HG02678 (cell line): Measurements from ENCODE around the gene TAF5L.

Experiments used
- ATAC-seq: cut with Tn5 transposase; IDR thresholded peaks from one replicate; pipeline ENCODE4 v1.9.1; 2021; ENCODE audit warnings: mild to moderate bottlenecking, moderate library complexity; ENCODE audit not compliant: unreplicated experiment

The TAF5L gene

GRCh38 chr1:229625915-229626831, at the start of gene TAF5L, which contains the start of gene URB2:
Gene TAF5L, minus strand, starts transcription at chr1:229626122. Its CDS starts 11,640 bp downstream, at chr1:229614482.
Gene URB2, plus strand, starts transcription at chr1:229626247. Its CDS starts 1,387 bp downstream, at chr1:229627634.
- ATAC-seq = peak; percentile 87

DNA sequence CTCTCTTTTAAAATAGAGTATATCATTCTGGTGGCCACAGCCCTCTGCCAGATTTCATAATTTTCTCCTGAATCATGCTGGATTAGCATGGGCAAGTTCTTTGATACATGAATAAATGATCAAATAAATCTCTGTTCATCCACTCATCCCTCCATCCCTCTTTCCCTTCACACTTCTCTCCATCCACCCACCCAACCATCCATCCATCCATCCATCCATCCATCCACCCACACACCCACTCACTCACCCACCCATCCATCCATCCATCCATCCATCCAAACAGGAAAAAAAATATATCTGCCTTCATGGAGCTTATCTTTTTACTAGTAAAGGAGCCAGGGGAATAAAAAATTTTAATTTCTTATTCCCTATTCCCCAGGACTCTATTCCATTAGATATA, 49.5 kb upstream of the TAF5L start:
- ATAC-seq = no peak

GRCh38 chr1:229674042-229674441, 48.1 kb upstream of the TAF5L start:
- ATAC-seq = no peak

DNA sequence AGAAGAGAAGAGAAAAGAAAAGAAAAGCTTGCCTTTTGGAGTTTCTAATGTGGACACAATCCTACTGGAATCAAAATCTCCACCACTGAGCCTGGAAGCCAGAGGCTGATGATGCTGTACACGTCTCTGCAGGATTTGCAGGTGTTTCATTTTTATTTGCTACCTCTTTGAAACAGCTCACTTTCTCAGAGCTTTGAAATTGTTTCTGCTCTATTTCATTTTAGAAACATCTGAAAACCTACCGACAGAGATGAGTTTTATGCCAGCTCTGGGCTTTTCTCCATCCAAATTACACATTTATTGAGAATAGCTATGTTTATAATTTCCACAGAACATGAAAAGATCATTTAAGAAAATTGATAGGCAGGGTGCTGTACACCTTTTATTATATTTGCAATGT, 46.3 kb upstream of the TAF5L start:
- ATAC-seq = no peak

DNA sequence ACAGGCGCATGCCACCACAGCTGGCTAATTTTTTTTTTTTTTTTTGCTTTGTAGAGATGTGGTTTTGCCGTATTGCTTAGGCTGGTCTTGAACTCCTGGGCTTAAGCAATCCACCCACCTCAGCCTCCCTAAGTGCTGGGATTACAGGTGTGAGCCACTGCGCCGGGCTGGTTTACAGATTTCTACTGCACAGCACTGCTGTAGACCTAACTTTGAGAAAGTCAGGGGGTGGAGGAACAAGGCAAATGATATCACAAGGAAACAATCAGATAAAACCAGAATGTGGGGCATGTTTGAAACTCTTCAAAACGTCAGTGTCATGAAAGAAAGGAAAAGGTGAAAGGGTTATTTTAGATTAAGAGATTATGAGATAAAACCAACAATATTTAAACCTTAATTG, 45.4 kb upstream of the TAF5L start:
- ATAC-seq = no peak

- ATAC-seq = no peak
These were observed 43.4 kb upstream of the TAF5L start for GRCh38 chr1:229669333-229669732.

DNA sequence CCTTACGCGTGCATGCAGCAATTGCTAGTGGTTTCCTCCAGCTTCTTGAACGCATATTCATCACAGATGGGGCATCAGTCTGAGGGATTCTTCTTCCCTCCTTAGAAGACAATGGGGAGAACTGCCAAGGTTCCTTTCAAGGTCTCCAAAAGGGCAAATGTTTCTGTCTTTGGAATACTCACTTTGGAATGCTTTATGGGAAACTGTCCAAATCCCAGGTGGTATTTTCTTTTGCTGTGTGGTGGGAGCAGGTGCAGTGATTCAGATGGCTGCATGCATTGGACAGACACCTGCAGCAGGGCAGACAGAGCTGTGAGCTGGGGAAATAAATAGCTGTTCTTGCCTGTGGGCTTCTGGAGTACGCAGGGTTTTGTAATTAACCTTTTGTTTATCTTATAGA, 40.7 kb upstream of the TAF5L start:
- no peak for ATAC-seq

DNA sequence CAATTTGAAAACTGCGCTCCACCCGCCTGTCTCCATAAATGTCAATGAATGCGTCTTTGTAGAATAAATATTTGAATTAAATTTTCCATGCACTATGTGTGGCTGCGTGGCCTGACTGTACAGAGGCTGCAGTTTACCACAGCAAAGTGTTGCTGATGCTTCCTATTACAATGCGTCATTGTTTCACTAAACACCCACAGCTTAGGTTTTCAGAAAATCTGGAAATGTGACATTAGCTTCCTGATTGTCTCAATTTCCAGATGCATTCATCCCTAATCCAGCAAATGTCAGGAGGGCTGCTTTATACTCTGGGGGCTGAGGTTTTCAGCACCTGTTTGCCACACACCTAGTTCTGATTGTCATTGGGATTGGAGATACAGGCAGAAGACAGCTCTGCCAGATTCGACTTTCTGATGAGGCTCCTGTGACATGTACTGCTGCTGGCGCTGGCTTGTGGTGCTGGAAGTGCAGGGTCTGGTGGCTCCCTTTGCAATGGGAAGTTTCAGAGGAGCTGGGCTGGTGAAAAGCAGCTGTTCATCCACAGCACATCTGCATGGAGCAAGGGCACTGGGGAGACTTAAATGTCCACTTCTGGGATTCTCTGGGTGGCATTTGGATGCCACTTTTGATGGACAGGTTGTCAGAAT, 40.1 kb upstream of the TAF5L start:
- ATAC-seq = no peak

GRCh38 chr1:229664133-229664689, 38.3 kb upstream of the TAF5L start:
- peak; percentile 78 for ATAC-seq

GRCh38 chr1:229661897-229662296, 36.0 kb upstream of the TAF5L start:
- no peak for ATAC-seq

GRCh38 chr1:229661022-229661877, 35.3 kb upstream of the TAF5L start:
- ATAC-seq = peak; percentile 53

DNA sequence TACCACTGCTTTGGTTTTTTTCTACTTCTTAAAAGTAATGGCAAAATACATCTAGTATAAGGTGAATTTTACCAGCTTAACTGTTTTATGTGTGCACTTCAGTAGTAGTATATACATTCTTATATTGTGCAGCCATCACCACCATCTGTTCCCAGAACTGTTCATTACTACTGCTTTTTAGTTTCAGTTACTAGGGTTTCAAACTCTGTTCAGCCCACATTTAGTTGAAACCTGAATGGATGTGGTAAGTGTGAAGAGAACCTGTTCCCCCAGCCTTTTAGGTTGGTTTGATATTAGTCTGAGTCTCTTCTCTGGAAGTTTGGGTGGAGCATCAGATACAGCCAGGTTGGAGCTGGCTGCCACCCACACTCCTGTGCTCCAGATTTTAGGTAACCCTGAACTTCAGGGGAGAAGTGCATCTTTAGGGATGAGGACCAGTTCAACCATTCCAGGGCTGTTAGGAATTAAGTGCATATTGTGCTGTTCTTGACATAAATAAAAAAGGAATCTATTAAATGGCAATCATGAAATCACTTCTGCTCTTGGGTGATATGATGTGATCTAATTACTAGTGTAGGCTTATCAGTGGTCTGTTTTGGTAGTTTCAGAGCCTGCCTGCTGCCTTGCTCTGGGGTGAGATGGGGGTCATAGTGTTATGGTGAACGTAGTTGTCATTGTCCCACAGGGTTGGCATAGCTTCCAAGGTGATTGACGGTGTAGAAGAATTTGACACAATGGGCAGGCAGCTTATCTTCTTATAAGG, 32.3 kb upstream of the TAF5L start:
- ATAC-seq = peak; percentile 70

DNA sequence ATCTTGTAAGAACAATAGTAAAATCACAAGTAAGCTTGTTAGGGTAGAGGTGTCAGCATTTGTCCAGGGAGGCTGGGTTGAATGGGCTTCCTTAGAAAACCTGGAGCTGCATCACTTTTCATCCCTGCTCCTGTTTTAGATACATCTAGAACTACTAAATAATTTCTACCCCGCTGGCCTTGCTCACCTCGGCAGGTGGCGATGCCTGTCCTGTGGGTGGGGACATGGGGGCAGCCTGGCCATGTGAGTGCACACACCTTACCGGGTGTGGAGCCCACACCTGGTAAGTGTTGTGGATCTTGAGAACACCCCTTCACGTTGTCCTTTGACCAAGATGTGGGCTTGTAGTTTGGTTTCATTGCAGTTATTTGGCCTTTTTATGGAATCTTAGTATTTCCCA, 29.9 kb upstream of the TAF5L start:
- no peak for ATAC-seq

GRCh38 chr1:229653420-229653819, 27.5 kb upstream of the TAF5L start:
- no peak for ATAC-seq

- ATAC-seq = no peak
These were observed 25.6 kb upstream of the TAF5L start for GRCh38 chr1:229651546-229651945.

- no peak for ATAC-seq
These were observed 24.1 kb upstream of the TAF5L start for GRCh38 chr1:229650045-229650444.

DNA sequence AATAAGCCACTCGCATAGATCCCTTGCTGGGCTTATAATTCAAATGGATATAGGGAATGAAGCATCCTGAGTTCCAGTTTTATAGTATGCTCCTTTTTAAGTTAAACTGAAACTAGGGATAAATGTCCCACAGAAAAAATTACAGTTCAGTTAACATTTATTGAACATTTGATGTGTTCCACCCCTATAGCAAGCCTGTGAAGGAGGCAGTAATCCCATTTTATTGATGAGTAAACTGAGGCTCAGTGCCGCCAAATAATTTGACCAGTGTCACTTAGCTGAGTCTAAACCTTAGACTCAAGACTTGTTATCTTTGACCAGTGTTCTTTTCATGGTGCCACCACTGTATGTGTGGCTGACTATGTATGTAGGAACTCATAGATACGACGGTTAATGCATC, 22.5 kb upstream of the TAF5L start:
- no peak for ATAC-seq

DNA sequence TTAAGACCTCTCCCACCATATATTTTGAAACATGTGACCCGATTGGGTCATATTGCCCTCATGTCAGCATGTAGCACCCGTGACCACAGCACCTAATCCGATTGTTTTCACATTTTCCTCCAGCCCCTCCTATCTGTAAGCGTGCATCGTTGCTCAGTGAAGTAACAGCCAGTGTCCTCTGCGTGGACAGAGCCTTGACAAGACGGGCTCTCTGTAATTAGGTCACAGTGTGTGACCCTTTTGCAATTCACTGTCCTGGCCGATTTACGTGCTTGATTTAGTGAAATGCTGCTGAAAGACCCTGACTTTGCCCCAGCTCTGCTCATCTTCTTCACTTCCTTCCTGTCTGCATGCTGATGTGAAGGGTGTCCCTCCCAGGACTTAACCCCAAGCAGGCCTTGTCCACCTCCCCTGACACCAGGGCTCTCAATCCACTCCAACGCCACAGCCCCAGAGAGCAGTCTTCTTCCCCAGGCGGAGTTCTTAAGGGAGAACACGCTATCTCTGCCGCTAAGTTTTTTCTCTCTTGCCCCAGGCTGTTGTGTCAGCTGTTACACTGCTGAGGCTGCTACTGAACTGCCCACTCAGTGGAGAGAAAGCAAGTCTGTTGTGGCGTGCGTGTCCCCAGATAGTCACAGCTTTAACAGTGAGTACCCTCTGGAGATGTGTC, 19.5 kb upstream of the TAF5L start:
- no peak for ATAC-seq

DNA sequence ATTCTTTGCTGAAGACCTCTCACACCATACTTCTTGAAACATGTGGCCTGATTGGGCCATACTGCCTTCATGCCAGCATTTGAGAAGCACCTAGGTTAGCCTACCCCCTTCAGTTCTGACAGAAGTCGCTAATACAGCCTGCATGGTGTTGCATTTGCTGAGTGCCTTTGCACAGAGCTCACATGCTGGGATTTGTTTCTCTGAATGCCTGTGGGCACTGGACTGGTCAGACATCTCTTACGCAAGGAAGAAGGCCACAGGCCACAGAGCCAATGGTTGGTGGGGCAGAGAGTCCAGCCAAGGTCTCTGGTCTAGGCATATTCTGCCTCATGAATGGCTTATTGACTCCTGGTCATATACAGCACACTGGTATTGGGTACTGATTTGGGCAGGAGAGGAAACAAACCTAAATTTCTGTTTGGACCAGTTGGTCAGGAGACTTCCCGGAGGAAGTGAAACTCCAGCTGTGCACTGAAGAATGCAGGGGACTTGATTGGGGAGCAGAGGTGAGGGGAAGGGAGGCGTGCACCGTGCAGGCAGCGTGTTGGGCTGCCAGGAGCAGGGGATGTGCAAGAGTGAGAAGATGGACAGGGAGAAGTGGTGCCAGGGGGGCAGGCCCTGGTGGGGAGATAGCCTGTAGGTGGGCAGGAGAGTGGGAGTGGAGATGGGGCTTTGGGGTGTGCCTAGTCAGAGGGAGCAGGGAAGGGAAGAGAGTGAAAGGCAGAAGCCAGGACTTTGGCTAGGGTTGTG, 18.2 kb upstream of the TAF5L start:
- peak; percentile 53 for ATAC-seq
